Loucy (cell line): ENCODE data around the gene TMEM131.

Source experiments
- H2AFZ ChIP-seq: fragments of 200-600 bp; sonication (generic); 2 replicates; pipeline ENCODE4 v1.6.0; 2016; ENCODE audit warnings: antibody characterized with exemption, mild to moderate bottlenecking, low read length, moderate library complexity
- H3F3A ChIP-seq: fragments of 200-600 bp; 2 replicates; pipeline ENCODE4 v1.6.0; 2016; ENCODE audit warnings: antibody characterized with exemption, low read depth, mild to moderate bottlenecking
- H3K27me3 ChIP-seq: fragments of 200-600 bp; sonication (generic); 2 replicates; pipeline ENCODE4 v1.6.1; 2014; ENCODE audit warnings: low read length, mild to moderate bottlenecking; ENCODE audit not compliant: insufficient read depth, poor library complexity, severe bottlenecking
- H3K36me3 ChIP-seq: fragments of 200-600 bp; sonication (generic); 2 replicates; pipeline ENCODE4 v1.6.1; 2016; ENCODE audit warnings: low read length; ENCODE audit not compliant: insufficient read depth
- H3K4me1 ChIP-seq: fragments of 200-600 bp; sonication (generic); 2 replicates; pipeline ENCODE4 v1.5.1; 2014; ENCODE audit warnings: low read length, mild to moderate bottlenecking; ENCODE audit not compliant: insufficient read depth, poor library complexity, severe bottlenecking
- H3K4me2 ChIP-seq: fragments of 200-600 bp; sonication (generic); 2 replicates; pipeline ENCODE4 v1.6.0; 2014; ENCODE audit warnings: antibody characterized with exemption, low read length, low read depth, mild to moderate bottlenecking; ENCODE audit not compliant: poor library complexity, severe bottlenecking
- H3K4me3 ChIP-seq: fragments of 200-600 bp; sonication (generic); 2 replicates; pipeline ENCODE4 v1.5.1; 2014; ENCODE audit warnings: low read length, mild to moderate bottlenecking, mixed read lengths; ENCODE audit not compliant: poor library complexity, severe bottlenecking
- H3K79me2 ChIP-seq: fragments of 200-600 bp; sonication (generic); 2 replicates; pipeline ENCODE4 v1.6.1; 2014; ENCODE audit warnings: low read length; ENCODE audit not compliant: insufficient read depth
- H3K9ac ChIP-seq: fragments of 200-600 bp; sonication (generic); 2 replicates; pipeline ENCODE4 v1.6.0; 2014; ENCODE audit warnings: mild to moderate bottlenecking, low read depth, low read length, moderate library complexity; ENCODE audit not compliant: poor library complexity, severe bottlenecking
- H3K9me2 ChIP-seq: fragments of 200-600 bp; sonication (generic); replicated peaks from 2 replicates; pipeline ENCODE4 v1.6.1; 2016; ENCODE audit warnings: low read depth, low read length, mixed read lengths
- H3K9me3 ChIP-seq: fragments of 200-600 bp; sonication (generic); 2 replicates; pipeline ENCODE4 v1.6.1; 2014; ENCODE audit warnings: mild to moderate bottlenecking, antibody characterized with exemption, low read length, low read depth; ENCODE audit not compliant: insufficient read depth
- H4K20me1 ChIP-seq: fragments of 200-600 bp; sonication (generic); 2 replicates; pipeline ENCODE4 v1.6.0; 2014; ENCODE audit warnings: antibody characterized with exemption, low read length, mild to moderate bottlenecking; ENCODE audit not compliant: insufficient read depth, poor library complexity, severe bottlenecking
- EZH2phosphoT487 ChIP-seq: fragments of 200-600 bp; IDR thresholded peaks from 2 replicates; pipeline ENCODE4 v1.6.1; 2018; ENCODE audit warnings: antibody characterized with exemption, mild to moderate bottlenecking, moderate library complexity, borderline replicate concordance
- TF ChIP-seq, protein P1 (sequence below): fragments of 200-600 bp; sonication (generic); conservative IDR thresholded peaks from 2 replicates; pipeline ENCODE4 v1.5.1; 2014; ENCODE audit warnings: mild to moderate bottlenecking, antibody characterized with exemption, low read length

TMEM131 gene

GRCh38 chr2:98037206-98037605 is 41.5 kb upstream of the TMEM131 start:
- no peak overlapping the region for H2AFZ ChIP-seq
- no peaks in the 10 kb centered on the region for H3F3A ChIP-seq
- H3K4me2 ChIP-seq = no peak overlapping the region
- no peak overlapping the region for H3K4me3 ChIP-seq
- no peaks in the 10 kb centered on the region for H4K20me1 ChIP-seq
- TF ChIP-seq, protein P1, sequence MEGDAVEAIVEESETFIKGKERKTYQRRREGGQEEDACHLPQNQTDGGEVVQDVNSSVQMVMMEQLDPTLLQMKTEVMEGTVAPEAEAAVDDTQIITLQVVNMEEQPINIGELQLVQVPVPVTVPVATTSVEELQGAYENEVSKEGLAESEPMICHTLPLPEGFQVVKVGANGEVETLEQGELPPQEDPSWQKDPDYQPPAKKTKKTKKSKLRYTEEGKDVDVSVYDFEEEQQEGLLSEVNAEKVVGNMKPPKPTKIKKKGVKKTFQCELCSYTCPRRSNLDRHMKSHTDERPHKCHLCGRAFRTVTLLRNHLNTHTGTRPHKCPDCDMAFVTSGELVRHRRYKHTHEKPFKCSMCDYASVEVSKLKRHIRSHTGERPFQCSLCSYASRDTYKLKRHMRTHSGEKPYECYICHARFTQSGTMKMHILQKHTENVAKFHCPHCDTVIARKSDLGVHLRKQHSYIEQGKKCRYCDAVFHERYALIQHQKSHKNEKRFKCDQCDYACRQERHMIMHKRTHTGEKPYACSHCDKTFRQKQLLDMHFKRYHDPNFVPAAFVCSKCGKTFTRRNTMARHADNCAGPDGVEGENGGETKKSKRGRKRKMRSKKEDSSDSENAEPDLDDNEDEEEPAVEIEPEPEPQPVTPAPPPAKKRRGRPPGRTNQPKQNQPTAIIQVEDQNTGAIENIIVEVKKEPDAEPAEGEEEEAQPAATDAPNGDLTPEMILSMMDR = no peak
- no peak for TF ChIP-seq EZH2phosphoT487
- no peak overlapping the region for H3K9ac ChIP-seq
- no peaks in the 10 kb centered on the region for H3K79me2 ChIP-seq
- no peaks in the 10 kb centered on the region for H3K36me3 ChIP-seq
- no peaks in the 10 kb centered on the region for H3K27me3 ChIP-seq
- H3K4me1 ChIP-seq = no peaks in the 10 kb centered on the region
- H3K9me3 ChIP-seq = no peaks in the 10 kb centered on the region
- H3K9me2 ChIP-seq = no peaks in the 10 kb centered on the region

DNA sequence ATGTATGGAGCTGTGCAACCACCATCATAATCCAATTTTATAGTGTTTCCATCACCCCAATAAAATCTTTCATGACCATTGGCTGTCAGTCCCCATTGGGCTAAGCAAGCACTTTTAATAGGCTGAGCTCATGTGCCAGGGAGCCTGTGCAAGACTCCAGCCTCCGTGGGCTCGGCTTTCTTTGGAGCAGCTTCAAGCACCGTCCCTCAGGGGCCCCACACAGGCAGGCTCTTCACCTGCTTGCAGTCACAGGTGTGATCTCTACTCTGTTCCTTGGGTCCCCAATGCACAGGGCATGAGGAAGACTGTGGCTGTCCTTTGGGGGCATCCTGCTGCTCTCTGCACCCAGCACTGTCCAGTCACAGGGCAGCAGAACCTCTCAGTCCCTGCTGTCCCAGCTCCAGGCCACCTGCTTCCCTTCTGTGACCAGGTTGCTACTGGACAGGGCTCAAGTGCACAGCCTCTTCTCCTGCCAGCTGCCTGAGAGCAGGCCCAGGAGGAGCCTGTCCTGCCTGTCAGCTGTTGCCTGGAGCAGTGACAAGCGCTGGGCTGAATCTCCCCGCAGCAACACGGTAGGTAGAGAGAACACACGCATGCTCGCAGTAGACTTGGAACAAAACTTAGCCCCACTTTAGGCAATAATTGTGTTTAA is 40.7 kb upstream of the TMEM131 start:
- no peaks in the 10 kb centered on the region for H3K79me2 ChIP-seq
- H3K4me2 ChIP-seq = no peak overlapping the region
- no peaks in the 10 kb centered on the region for H3K27me3 ChIP-seq
- TF ChIP-seq, protein P1 = no peak
- no peak for TF ChIP-seq EZH2phosphoT487
- no peaks in the 10 kb centered on the region for H3K36me3 ChIP-seq
- no peaks in the 10 kb centered on the region for H4K20me1 ChIP-seq
- H3F3A ChIP-seq = no peaks in the 10 kb centered on the region
- no peak overlapping the region for H2AFZ ChIP-seq
- no peak overlapping the region for H3K4me3 ChIP-seq
- H3K9me3 ChIP-seq = no peaks in the 10 kb centered on the region
- no peak overlapping the region for H3K9ac ChIP-seq
- no peaks in the 10 kb centered on the region for H3K9me2 ChIP-seq
- H3K4me1 ChIP-seq = no peaks in the 10 kb centered on the region

DNA sequence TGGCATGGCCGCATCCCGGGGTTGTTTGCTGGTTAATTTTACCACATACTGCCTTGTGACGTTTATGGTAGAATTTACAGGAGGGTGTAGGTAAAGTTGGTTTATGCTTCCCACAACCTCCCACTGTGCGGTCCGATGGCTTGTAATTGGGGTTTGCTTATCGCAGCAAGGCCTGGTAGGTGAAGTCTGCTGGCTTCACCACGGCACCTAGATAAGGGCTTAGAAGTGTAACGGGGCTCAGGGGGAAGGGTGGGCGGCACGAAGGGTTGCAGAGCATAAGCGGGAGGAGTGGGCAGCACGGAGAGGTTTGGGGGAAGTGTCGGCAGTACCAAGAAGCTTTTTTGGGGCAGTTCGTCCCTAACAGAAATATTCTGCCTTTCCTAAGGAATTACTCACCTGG is 39.0 kb upstream of the TMEM131 start:
- TF ChIP-seq EZH2phosphoT487 = no peak
- TF ChIP-seq, protein P1 = no peak
- no peaks in the 10 kb centered on the region for H3K36me3 ChIP-seq
- H2AFZ ChIP-seq = no peak overlapping the region
- no peaks in the 10 kb centered on the region for H3K9me2 ChIP-seq
- H3K27me3 ChIP-seq = no peaks in the 10 kb centered on the region
- H3K4me3 ChIP-seq = no peak overlapping the region
- H3K4me2 ChIP-seq = no peak overlapping the region
- no peaks in the 10 kb centered on the region for H3F3A ChIP-seq
- H3K4me1 ChIP-seq = no peaks in the 10 kb centered on the region
- H3K79me2 ChIP-seq = no peaks in the 10 kb centered on the region
- H4K20me1 ChIP-seq = no peaks in the 10 kb centered on the region
- no peak overlapping the region for H3K9ac ChIP-seq
- no peaks in the 10 kb centered on the region for H3K9me3 ChIP-seq
